Heart left ventricle (tissue), 16 donors: ENCODE results near the gene ATRX. TPM values are rescaled to one million over a fixed set of nuclear protein-coding genes. Genes with fewer than 3 reads are reported as not detected.
"Not testable (repeated sequence)": the region's sequence is repeated elsewhere in the genome, so short reads cannot be mapped to it uniquely, and the experiment has no call there.

Experiments
- ATAC-seq, 4 donors: fragments of 200-7000 bp; cut with Tn5 transposase; one replicate each; pipeline ENCODE4 v1.9.1; 2020 to 2022; ENCODE audit warnings: moderate library complexity in 4 of 4, mild to moderate bottlenecking in 3 of 4, moderate number of reproducible peaks in 1 of 4
- DNase-seq, 5 donors: peaks; one replicate each; pipeline ENCODE4 v3.0.0-alpha.2; 2020
- H3K27ac ChIP-seq, 12 donors: fragments of 200-600 bp; sonication (generic) in 4 of 12; one replicate each; pipeline versions ENCODE4 v1.5.0 to v1.8.0; 2016 to 2022; ENCODE audit warnings: mild to moderate bottlenecking in 2 of 12
- H3K27me3 ChIP-seq, 9 donors: fragments of 200-600 bp; sonication (generic) in 2 of 9; one replicate each; pipeline versions ENCODE4 v1.5.1 to v1.8.0; 2016 to 2022; ENCODE audit warnings: mild to moderate bottlenecking in 3 of 9
- H3K36me3 ChIP-seq, 9 donors: fragments of 200-600 bp; sonication (generic) in 2 of 9; one replicate each; pipeline versions ENCODE4 v1.5.0 to v1.8.0; 2018 to 2022; ENCODE audit warnings: mild to moderate bottlenecking in 2 of 9
- H3K4me1 ChIP-seq, 12 donors: fragments of 200-600 bp; sonication (generic) in 4 of 12; one replicate each; pipeline versions ENCODE4 v1.5.0 to v1.8.0; 2016 to 2022; ENCODE audit warnings: mild to moderate bottlenecking in 3 of 12
- H3K4me3 ChIP-seq, 12 donors: fragments of 200-600 bp; sonication (generic) in 4 of 12; one replicate each; pipeline versions ENCODE4 v1.5.0 to v1.8.0; 2017 to 2022; ENCODE audit warnings: mild to moderate bottlenecking in 9 of 12, moderate library complexity in 4 of 12
- H3K9me3 ChIP-seq, 12 donors: fragments of 200-600 bp; sonication (generic) in 4 of 12; one replicate each; pipeline versions ENCODE4 v1.5.0 to v1.8.0; 2016 to 2022; ENCODE audit warnings: mild to moderate bottlenecking in 1 of 12
- CTCF ChIP-seq, 12 donors: fragments of 200-600 bp; sonication (generic) in 4 of 12; IDR thresholded peaks; one replicate each; pipeline versions ENCODE4 v1.5.0 to v1.8.0; 2018 to 2022; ENCODE audit warnings: antibody characterized with exemption in 12 of 12, mild to moderate bottlenecking in 5 of 12
- POLR2A ChIP-seq, 2 donors: fragments of 450-650 bp; IDR thresholded peaks; one replicate each; pipeline ENCODE4 v1.6.1; 2017; ENCODE audit warnings: antibody characterized with exemption in 2 of 2, mild to moderate bottlenecking in 2 of 2, moderate library complexity in 2 of 2
- WGBS, 4 donors: extraction: QIAGEN DNeasy Blood & Tissue Kit in 2 of 4; methylation state at CpG; one replicate each; pipeline versions ENCODE4 v1.1.5 to v1.1.7; 2013 to 2018; 5-methylcytosine and 5-hydroxymethylcytosine counted together
- intact Hi-C, 10 donors: fragments of 100-400 bp; cut with DNase I; formaldehyde crosslinking; loops; one replicate each; pipeline versions ENCODE4 v1.11.1 to v1.14.2; 2022
- polyA plus RNA-seq, 2 donors: library from polyadenylated mRNA; stranded (reverse); fragments of 200-250 nt; gene quantifications; one replicate each; pipeline ENCODE4 v1.2.3, GENCODE V29; 2013
- total RNA-seq, 9 donors: library from RNA; depleted of rRNA in 2 of 9; stranded (reverse); fragments of >200 nt in 2 of 9; fragmentation: NEBNext Ultra II Directional in 3 of 9; extraction: Animal tissue kit (Norgen Biotek cat#: 25700) in 3 of 9; gene quantifications; one replicate each; pipeline versions ENCODE4 v1.1.0 to v1.2.4, GENCODE V29; 2016 to 2023
- donor health status: ischemic (EF 13 %, LVEDD 7.1; RV severe dilation, severe dysfunction).
- donor health status: healthy with polysubstance abuse.
- donor health status: DM: no; HTN: yes; CAD: no.
- donor health status: DM: no; HTN: no; CAD: no.
- donor health status: ischemic (EF 25% LVEDD 6.9; RV normal size, moderate dysfunction).
- donor health status: ischemic (EF 25% LVEDD 5.7; RV mildly dilated, moderate dysfunction).
- donor health status: healthy.
- donor health status: DM: yes; HTN: yes; CAD: no.
- donor health status: ischemic (EF 35%, LVEDD 5.7; RV mildly dilated, moderate dysfunction).
- donor health status: nonischemic (EF 11% LVEDD 7.7; RV severe dilation, severe dysfunction).
- donor health status: DM: yes; HTN: yes; CAD: no.
- donor health status: PGD.
- donor health status: ischemic (EF 29% LVEDD 5.4; RV normal size, mild dysfunction).
- donor health status: nonischemic (EF 23%, LVEDD 6.1; RV moderate dilation, normal function).

ATRX gene
- total and polyA plus RNA-seq, 11 donors = 24.6 to 102 (median 83.8) TPM

- DNase-seq (no peak), ATAC-seq (no peak)
- peaks cover 0 to 5% (median 0%) of the 10 kb centered on the region in 12 donors for H3K9me3 ChIP-seq
- H3K27ac ChIP-seq = no peak overlapping the region
- H3K36me3 ChIP-seq = peaks cover 0 to 46% (median 21%) of the 10 kb centered on the region in 9 donors
- peaks cover 0 to 6% (median 0%) of the 10 kb centered on the region in 12 donors for H3K4me1 ChIP-seq
- no peak overlapping the region for H3K4me3 ChIP-seq
- intact Hi-C loops = no loop called here
- TF ChIP-seq POLR2A (IDR thresholded peaks at IDR 0.05) (no peak), CTCF (IDR thresholded peaks at IDR 0.05) (no peak)
- no peaks in the 10 kb centered on the region for H3K27me3 ChIP-seq
- WGBS, 4 donors = 22 to 51% (median 37%) methylated on average over 1 of the region's 1 CpG
These were observed 96.6 kb downstream of the ATRX start for GRCh38 chrX:77689376-77689775.

GRCh38 chrX:77685683-77686082 is 100.3 kb downstream of the ATRX start:
- DNase-seq, H3K27me3 ChIP-seq, intact Hi-C loops, ATAC-seq, H3K4me3 ChIP-seq, H3K4me1 ChIP-seq, H3K27ac ChIP-seq, H3K9me3 ChIP-seq: not testable (repeated sequence)
- H3K36me3 ChIP-seq = peaks cover 0 to 56% (median 37%) of the 10 kb centered on the region in 9 donors
- WGBS, 4 donors = 90 to 100% (median 99%) methylated on average over 1 of the region's 1 CpG

- Histone ChIP-seq H3K4me1 (no peaks in the 10 kb centered on the region), H3K36me3 (peaks cover 0 to 30% (median 13%) of the 10 kb centered on the region in 9 donors), H3K9me3 (no peaks in the 10 kb centered on the region), H3K27ac (no peak overlapping the region), H3K27me3 (no peaks in the 10 kb centered on the region), H3K4me3 (no peak overlapping the region)
- no peak for ATAC-seq
- no peak for DNase-seq
- intact Hi-C loops = no loop called here
- WGBS, 4 donors = 59 to 98% (median 84%) methylated on average over 1 of the region's 1 CpG
- no peak for TF ChIP-seq POLR2A (IDR thresholded peaks at IDR 0.05)
- no peak for TF ChIP-seq CTCF (IDR thresholded peaks at IDR 0.05)
These were observed 106.9 kb downstream of the ATRX start for GRCh38 chrX:77679144-77679543.

GRCh38 chrX:77675986-77676385 is 110.0 kb downstream of the ATRX start:
- no peak for DNase-seq
- WGBS, 4 donors = 43 to 62% (median 56%) methylated on average over 3 of the region's 3 CpGs
- Histone ChIP-seq H3K27ac (peak overlapping the region in 4 of 12 donors; percentile 19 to 39 (median 26)), H3K36me3 (peaks cover 0 to 13% (median 0%) of the 10 kb centered on the region in 9 donors), H3K4me3 (no peak overlapping the region), H3K4me1 (no peaks in the 10 kb centered on the region), H3K9me3 (no peaks in the 10 kb centered on the region), H3K27me3 (no peaks in the 10 kb centered on the region)
- peak; percentile 51 to 82 (median 66) for ATAC-seq
- intact Hi-C loops = no loop called here
- no peak for TF ChIP-seq CTCF (IDR thresholded peaks at IDR 0.05)
- TF ChIP-seq POLR2A (IDR thresholded peaks at IDR 0.05) = no peak
